B cell (primary cell): ENCODE results near the gene RASSF3. TPM values are rescaled to one million over a fixed set of nuclear protein-coding genes. Genes with fewer than 3 reads are reported as not detected.

Source experiments
- ATAC-seq: fragments of 200-7000 bp; cut with Tn5 transposase; one replicate; pipeline ENCODE4 v1.10.0; 2021; ENCODE audit warnings: low read depth, mild to moderate bottlenecking, moderate number of reproducible peaks, moderate library complexity
- CTCF ChIA-PET: fragments of 350-600 bp; sonication (Branson Sonifier 250); formaldehyde crosslinking; loops from one replicate; lab custom pipeline; 2021; ENCODE audit warnings: antibody characterized with exemption, inconsistent platforms; lab: Charles Lee
- POLR2A ChIA-PET: fragments of 350-600 bp; sonication (Branson Sonifier 250); formaldehyde crosslinking; loops from one replicate; lab custom pipeline; 2021; ENCODE audit warnings: antibody characterized with exemption; lab: Charles Lee
- DNase-seq: peaks from one replicate; pipeline ENCODE4 v3.0.0; 2013
- H2AFZ ChIP-seq: 2 replicates; pipeline ENCODE4 v1.6.1; 2012; ENCODE audit warnings: mild to moderate bottlenecking, low read depth, low read length; ENCODE audit not compliant: insufficient read depth, poor library complexity, severe bottlenecking
- H3K27ac ChIP-seq, 2 donors: 1 replicate in 1 of 2; 2 replicates in 1 of 2; pipeline ENCODE4 v1.5.1; 2012 to 2013; ENCODE audit warnings: low read length in 2 of 2, mild to moderate bottlenecking in 2 of 2, moderate library complexity in 1 of 2
- H3K27me3 ChIP-seq, 4 experiments: fragments of 200-600 bp in 1 of 4; sonication (generic) in 1 of 4; replicated peaks in 1 of 4; 1 replicate in 2 of 4; 2 replicates in 2 of 4; pipeline versions ENCODE4 v1.6.1 to v1.7.0; 2013 to 2016; ENCODE audit warnings: low read length in 3 of 4, mild to moderate bottlenecking in 2 of 4, mixed read lengths in 1 of 4, moderate library complexity in 1 of 4; ENCODE audit not compliant: insufficient read depth in 4 of 4, control insufficient read depth in 3 of 4; ENCODE audit errors: control extremely low read depth in 1 of 4
- H3K36me3 ChIP-seq, 2 experiments: replicated peaks in 1 of 2; 1 replicate in 1 of 2; 2 replicates in 1 of 2; pipeline versions ENCODE4 v1.6.1 to v1.7.1; 2013; ENCODE audit warnings: low read length in 1 of 2; ENCODE audit not compliant: insufficient read depth in 2 of 2, control insufficient read depth in 1 of 2; ENCODE audit errors: control extremely low read depth in 1 of 2, extremely low read depth in 1 of 2
- H3K4me1 ChIP-seq, 2 donors: fragments of 200-600 bp in 1 of 2; sonication (generic) in 1 of 2; 1 replicate in 1 of 2; 2 replicates in 1 of 2; pipeline versions ENCODE4 v1.5.1 to v1.6.1; 2013 to 2017; ENCODE audit warnings: low read length in 2 of 2; ENCODE audit not compliant: control insufficient read depth in 2 of 2, insufficient read depth in 2 of 2
- H3K4me2 ChIP-seq: replicated peaks from 2 replicates; pipeline ENCODE3; 2012; ENCODE audit warnings: mild to moderate bottlenecking, low read depth, low read length; ENCODE audit not compliant: poor library complexity, severe bottlenecking
- H3K4me3 ChIP-seq, 5 experiments: fragments of 200-600 bp in 1 of 5; sonication (generic) in 1 of 5; 1 replicate in 3 of 5; 2 replicates in 2 of 5; pipeline versions ENCODE4 v1.5.1 to v1.7.0; 2011 to 2016; ENCODE audit warnings: low read length in 4 of 5, mild to moderate bottlenecking in 4 of 5, low read depth in 2 of 5, control low read depth in 1 of 5, moderate library complexity in 1 of 5; ENCODE audit not compliant: insufficient read depth in 1 of 5; ENCODE audit errors: control extremely low read depth in 1 of 5, extremely low read depth in 1 of 5
- H3K79me2 ChIP-seq: fragments of 200-600 bp; sonication (generic); one replicate; pipeline ENCODE4 v1.6.0; 2016; ENCODE audit warnings: low read length; ENCODE audit not compliant: control insufficient read depth, insufficient read depth
- H3K9ac ChIP-seq: fragments of 200-600 bp; sonication (generic); 2 replicates; pipeline ENCODE4 v1.6.1; 2017; ENCODE audit warnings: mild to moderate bottlenecking, low read length, moderate library complexity
- H3K9me3 ChIP-seq, 3 donors: one replicate each; pipeline versions ENCODE4 v1.6.1 to v1.7.1; 2013; ENCODE audit warnings: low read length in 2 of 3; ENCODE audit not compliant: control insufficient read depth in 2 of 3, insufficient read depth in 1 of 3; ENCODE audit errors: control extremely low read depth in 1 of 3
- H4K20me1 ChIP-seq: 2 replicates; pipeline ENCODE4 v1.6.0; 2012; ENCODE audit warnings: mild to moderate bottlenecking, low read length; ENCODE audit not compliant: insufficient read depth, control insufficient read depth, poor library complexity, severe bottlenecking
- H3K27ac Mint-ChIP-seq: one replicate; pipeline ENCODE4 v1.8.0; 2021; ENCODE audit warnings: mixed read lengths
- H3K27me3 Mint-ChIP-seq: one replicate; pipeline ENCODE4 v1.8.0; 2021; ENCODE audit warnings: mixed read lengths
- H3K4me1 Mint-ChIP-seq: one replicate; pipeline ENCODE4 v1.8.0; 2021; ENCODE audit warnings: mixed read lengths
- H3K4me3 Mint-ChIP-seq: one replicate; pipeline ENCODE4 v1.8.0; 2021; ENCODE audit warnings: mixed read lengths
- H3K9me3 Mint-ChIP-seq: one replicate; pipeline ENCODE4 v1.8.0; 2022; ENCODE audit warnings: mixed read lengths; ENCODE audit not compliant: insufficient read depth
- CTCF ChIP-seq: fragments of 200-600 bp; IDR thresholded peaks from one replicate; pipeline ENCODE4 v1.8.0; 2022; ENCODE audit warnings: antibody characterized with exemption, mild to moderate bottlenecking
- EZH2 ChIP-seq: IDR thresholded peaks from 2 replicates; pipeline ENCODE4 v1.6.1; 2012; ENCODE audit warnings: borderline replicate concordance, low read depth, mild to moderate bottlenecking, moderate library complexity, low read length; ENCODE audit not compliant: insufficient read depth, poor library complexity, severe bottlenecking
- WGBS: methylation state at CpG from one replicate; pipeline ENCODE4 v1.1.5; 2013; ENCODE audit warnings: missing lambda C conversion rate; ENCODE audit not compliant: insufficient coverage; 5-methylcytosine and 5-hydroxymethylcytosine counted together
- intact Hi-C: fragments of 100-400 bp; cut with micrococcal nuclease; formaldehyde crosslinking; loops from one replicate; pipeline ENCODE4 v1.10.0; 2022
- polyA plus RNA-seq: library from polyadenylated mRNA; depleted of rRNA; stranded (reverse); fragments of >200 nt; gene quantifications from 2 replicates; pipeline ENCODE4 v1.2.3, GENCODE V29; 2012
- total RNA-seq, 2 donors: library from RNA; stranded (reverse); fragments of 120-200 nt in 1 of 2; gene quantifications; 1 replicate in 1 of 2; 2 replicates in 1 of 2; pipeline versions ENCODE4 v1.2.3 to v1.2.4, GENCODE V29; 2013 to 2022

The RASSF3 gene
- total and polyA plus RNA-seq, 2 donors (not counting 1 experiment from before 2014, with no cell fraction given), result 25.8 to 104 TPM

GRCh38 chr12:64583771-64584421 lies 26.4 kb upstream of the RASSF3 start:
- Histone ChIP-seq H3K27me3 (no peaks in the 10 kb centered on the region), H4K20me1 (no peaks in the 10 kb centered on the region), H3K36me3 (no peaks in the 10 kb centered on the region), H2AFZ (peak overlapping the region; percentile 44), H3K79me2 (no peaks in the 10 kb centered on the region), H3K4me3 (peak overlapping the region in 4 of 5 experiments; percentile 3 to 36 (median 20)), H3K9me3 (no peaks in the 10 kb centered on the region), H3K4me2 (peak overlapping the region; percentile 46), H3K9ac (peak overlapping the region; percentile 33), H3K27ac (no peak overlapping the region), H3K4me1 (peaks cover 8 to 13% of the 10 kb centered on the region in 2 donors)
- Mint-ChIP-seq H3K27ac (no peak overlapping the region), H3K4me1 (peaks cover 13% of the 10 kb centered on the region), H3K27me3 (peaks cover 4% of the 10 kb centered on the region), H3K4me3 (peak overlapping the region; percentile 62), H3K9me3 (no peaks in the 10 kb centered on the region)
- ChIA-PET POLR2A (no interaction called here), CTCF (interaction anchor here (0.9 to 1.9 kb wide), 3 partner anchors 33 to 114 kb away, joined by 3 to 8 read pairs (median 5); no protein-coding TSS in a partner anchor)
- ATAC-seq (no peak), DNase-seq (peak; percentile 13)
- 6% methylated on average over 5 of the region's 6 CpGs for WGBS
- TF ChIP-seq CTCF (no peak), EZH2 (no peak)
- intact Hi-C loops, result no loop called here

GRCh38 chr12:64585104-64585503 lies 25.2 kb upstream of the RASSF3 start:
- CTCF ChIA-PET, result interaction anchor here (8.0 kb wide), 1 partner anchor 112 kb away, joined by 48 read pairs; no protein-coding TSS in a partner anchor

More at GRCh38 chr12:64585104-64585503, 25.2 kb upstream of the RASSF3 start:
- H3K9ac ChIP-seq, result no peak overlapping the region
- intact Hi-C loops, result no loop called here
- no peaks in the 10 kb centered on the region for H3K9me3 ChIP-seq
- H4K20me1 ChIP-seq, result no peaks in the 10 kb centered on the region
- WGBS, result 96% methylated on average over 5 of the region's 5 CpGs
- no peaks in the 10 kb centered on the region for H3K36me3 ChIP-seq
- Mint-ChIP-seq H3K4me3 (no peak overlapping the region), H3K27me3 (peaks cover 4% of the 10 kb centered on the region), H3K9me3 (no peaks in the 10 kb centered on the region), H3K27ac (no peak overlapping the region), H3K4me1 (peaks cover 13% of the 10 kb centered on the region)
- TF ChIP-seq EZH2, result no peak
- no peak for TF ChIP-seq CTCF
- no peak overlapping the region for H3K27ac ChIP-seq
- no peak overlapping the region for H3K4me3 ChIP-seq
- no peak overlapping the region for H2AFZ ChIP-seq
- ATAC-seq, result no peak
- no peak overlapping the region for H3K4me2 ChIP-seq
- POLR2A ChIA-PET, result no interaction called here
- peaks cover 8 to 13% of the 10 kb centered on the region in 2 donors for H3K4me1 ChIP-seq
- no peak for DNase-seq
- H3K79me2 ChIP-seq, result no peaks in the 10 kb centered on the region
- H3K27me3 ChIP-seq, result no peaks in the 10 kb centered on the region
